Measurements from ENCODE around the gene HEBP1. TPM values are rescaled to one million over a fixed set of nuclear protein-coding genes. Genes with fewer than 3 reads are reported as not detected.

HEBP1 gene
- total RNA-seq, 4 donors from 2014 or later = 65.4 to 80.1 (median 71.7) TPM

DNA sequence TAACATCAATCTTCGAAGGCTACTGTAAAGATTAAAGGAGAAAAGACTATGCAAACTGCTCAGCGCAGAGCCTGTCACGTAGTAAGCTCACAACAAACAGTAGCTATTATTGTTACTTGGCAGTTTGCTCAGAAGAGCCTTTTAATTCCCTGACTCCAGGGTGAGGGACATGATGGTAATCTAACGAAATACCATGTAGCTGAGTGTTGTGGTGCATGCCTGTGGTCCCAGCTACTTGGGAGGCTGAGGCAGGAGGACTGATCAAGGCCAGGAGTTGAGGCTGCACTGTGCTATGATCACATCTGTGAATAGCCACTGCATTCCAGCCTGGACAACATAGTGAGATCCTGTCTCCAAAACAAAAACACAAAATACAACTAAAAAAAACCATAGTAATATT is 22.8 kb downstream of the HEBP1 start:
- TF ChIP-seq, protein P1, sequence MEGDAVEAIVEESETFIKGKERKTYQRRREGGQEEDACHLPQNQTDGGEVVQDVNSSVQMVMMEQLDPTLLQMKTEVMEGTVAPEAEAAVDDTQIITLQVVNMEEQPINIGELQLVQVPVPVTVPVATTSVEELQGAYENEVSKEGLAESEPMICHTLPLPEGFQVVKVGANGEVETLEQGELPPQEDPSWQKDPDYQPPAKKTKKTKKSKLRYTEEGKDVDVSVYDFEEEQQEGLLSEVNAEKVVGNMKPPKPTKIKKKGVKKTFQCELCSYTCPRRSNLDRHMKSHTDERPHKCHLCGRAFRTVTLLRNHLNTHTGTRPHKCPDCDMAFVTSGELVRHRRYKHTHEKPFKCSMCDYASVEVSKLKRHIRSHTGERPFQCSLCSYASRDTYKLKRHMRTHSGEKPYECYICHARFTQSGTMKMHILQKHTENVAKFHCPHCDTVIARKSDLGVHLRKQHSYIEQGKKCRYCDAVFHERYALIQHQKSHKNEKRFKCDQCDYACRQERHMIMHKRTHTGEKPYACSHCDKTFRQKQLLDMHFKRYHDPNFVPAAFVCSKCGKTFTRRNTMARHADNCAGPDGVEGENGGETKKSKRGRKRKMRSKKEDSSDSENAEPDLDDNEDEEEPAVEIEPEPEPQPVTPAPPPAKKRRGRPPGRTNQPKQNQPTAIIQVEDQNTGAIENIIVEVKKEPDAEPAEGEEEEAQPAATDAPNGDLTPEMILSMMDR (IDR thresholded peaks at IDR 0.05; ENCODE audit: low read depth) = no peak

DNA sequence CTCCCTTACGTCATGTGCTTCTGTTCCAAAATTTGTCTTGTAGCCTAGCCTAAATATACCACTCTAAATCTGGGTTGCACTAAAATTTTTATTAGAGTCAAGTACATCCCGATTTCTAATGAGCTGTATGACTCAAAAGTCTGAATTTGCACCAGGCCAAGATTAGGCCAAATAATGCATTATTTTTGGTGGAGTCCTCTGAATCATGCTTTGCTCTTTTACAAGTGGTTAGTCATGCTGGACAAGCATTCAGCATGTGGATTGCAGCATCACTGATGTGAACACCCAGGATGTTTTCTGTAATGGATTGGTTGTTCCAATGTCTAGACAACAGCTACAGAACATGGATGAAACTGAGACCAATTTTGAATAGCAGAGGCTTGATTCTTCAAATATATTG is 23.7 kb downstream of the HEBP1 start:
- TF ChIP-seq, protein P1 (IDR thresholded peaks at IDR 0.05; ENCODE audit: low read depth) = no peak

DNA sequence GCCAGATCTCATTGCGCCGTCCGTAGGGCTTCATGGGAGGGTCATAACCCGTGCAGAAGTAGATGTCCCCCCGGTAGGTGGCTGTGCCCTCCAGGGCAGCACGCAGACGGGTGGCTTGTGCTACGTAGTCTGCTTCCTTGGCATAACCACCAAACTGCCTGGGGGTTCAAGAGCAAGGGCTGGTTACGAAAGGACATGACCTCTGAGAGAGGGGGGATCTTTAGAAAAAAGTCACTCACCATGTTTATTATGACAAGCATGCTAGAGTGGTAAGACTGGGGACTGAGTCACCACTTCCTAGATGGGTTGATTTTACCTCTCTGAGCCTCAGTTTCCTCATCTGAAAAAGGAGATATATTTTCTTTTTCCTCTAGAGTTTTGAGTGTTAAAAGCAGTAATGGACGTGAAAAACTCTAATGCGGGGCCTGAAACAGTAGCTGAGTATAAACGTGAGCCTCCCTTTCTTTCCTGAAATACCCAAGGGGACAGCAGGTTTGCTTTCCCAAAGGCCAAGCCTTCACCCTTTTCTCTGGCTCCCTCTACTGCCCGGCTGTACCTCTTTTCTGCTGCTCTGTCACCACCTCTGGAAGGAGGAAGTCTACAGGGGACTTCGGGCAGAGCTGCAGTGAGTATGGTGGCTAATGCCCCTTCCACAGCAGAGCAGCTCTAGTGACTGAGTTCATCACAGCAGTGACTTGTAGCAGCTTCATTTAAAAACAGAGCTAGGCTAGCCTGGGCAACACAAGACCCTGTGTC is 24.6 kb downstream of the HEBP1 start:
- TF ChIP-seq, protein P1 (IDR thresholded peaks at IDR 0.05; ENCODE audit: low read depth) = no peak

DNA sequence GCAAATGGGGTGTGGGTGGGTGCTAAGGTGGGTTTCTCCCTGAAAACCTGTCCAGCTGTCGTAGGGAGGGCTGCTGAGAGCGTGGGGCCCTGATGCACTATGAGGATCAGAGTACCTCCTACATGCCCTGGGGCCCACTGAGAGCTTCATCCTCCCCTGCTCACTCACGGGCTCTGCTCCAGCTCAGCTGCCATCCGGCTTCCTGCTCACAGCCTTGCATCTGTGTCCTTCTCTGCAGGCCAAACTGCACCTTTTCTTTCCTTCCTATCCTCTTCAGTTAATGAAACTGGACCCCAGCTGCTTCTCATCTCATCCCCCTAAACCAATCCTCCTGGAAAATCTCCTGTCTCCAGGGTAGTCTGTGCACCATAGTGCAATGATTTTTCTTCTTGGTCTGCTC is 25.9 kb downstream of the HEBP1 start:
- TF ChIP-seq, protein P1 (IDR thresholded peaks at IDR 0.05; ENCODE audit: low read depth) = no peak

DNA sequence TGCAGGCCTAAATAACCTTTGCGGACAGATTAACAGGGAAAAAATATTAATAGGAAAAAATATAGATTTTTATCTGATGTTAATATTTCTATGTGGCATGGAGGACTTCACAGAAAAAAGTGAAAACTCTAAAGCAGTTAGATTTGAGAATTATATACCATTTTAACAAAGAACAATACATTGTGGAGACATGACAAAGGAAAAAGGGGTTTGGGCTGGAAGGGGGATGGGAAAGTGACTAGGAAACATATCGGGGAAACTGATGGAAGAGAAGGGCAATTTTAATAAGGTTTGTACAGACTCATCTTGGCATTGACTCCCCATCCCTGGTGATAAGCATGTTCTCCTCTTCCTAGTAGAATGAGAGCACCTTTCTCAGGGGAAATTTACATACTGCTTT is 27.0 kb downstream of the HEBP1 start:
- TF ChIP-seq, protein P1 (IDR thresholded peaks at IDR 0.05; ENCODE audit: low read depth) = no peak

DNA sequence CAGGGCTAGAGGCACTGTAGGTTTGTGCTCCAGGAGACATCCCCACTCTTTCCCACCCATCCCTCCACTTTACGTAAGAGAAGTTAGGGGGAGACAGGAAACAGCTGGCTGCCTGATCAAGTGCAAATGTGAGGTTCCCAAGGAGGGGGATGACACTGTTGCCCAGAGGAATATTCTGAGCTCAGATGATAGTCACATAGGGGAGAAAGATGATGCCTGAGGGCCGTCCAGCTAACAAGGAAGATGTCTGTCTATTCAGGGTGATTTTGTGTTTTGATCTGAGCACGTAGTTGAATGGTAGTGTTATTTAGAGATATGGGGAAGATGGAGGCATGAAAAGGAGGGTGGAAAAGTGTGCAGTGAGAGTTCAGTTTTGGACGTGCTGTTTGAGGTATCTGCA is 34.2 kb downstream of the HEBP1 start:
- TF ChIP-seq, protein P1 (IDR thresholded peaks at IDR 0.05; ENCODE audit: low read depth) = no peak

DNA sequence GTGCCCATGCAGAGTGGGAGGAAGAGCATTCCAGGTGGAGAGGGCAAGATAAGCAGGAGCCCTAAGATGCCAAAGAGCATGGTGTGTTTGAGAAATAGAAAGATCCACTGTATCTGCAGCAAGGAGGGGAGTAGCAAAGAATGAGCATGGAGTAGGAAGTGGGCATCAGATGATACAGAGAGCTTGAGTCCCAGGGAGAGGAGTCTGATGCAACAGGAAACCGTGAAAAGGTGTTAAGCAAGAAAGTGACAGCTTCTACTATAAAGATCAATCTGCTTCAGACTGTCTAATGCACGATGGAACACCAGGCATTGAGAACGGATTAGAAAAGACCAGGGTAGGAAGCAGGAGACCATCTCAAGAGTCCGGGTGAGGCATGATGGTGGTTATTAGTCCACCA is 35.8 kb downstream of the HEBP1 start:
- TF ChIP-seq, protein P1 (IDR thresholded peaks at IDR 0.05; ENCODE audit: low read depth) = no peak

All from subcutaneous adipose tissue (tissue), 4 donors.